ENCODE measurements around the gene ZNF341.
"Not testable (repeated sequence)": the region's sequence is repeated elsewhere in the genome, so short reads cannot be mapped to it uniquely, and the experiment has no call there.

ZNF341 gene

DNA sequence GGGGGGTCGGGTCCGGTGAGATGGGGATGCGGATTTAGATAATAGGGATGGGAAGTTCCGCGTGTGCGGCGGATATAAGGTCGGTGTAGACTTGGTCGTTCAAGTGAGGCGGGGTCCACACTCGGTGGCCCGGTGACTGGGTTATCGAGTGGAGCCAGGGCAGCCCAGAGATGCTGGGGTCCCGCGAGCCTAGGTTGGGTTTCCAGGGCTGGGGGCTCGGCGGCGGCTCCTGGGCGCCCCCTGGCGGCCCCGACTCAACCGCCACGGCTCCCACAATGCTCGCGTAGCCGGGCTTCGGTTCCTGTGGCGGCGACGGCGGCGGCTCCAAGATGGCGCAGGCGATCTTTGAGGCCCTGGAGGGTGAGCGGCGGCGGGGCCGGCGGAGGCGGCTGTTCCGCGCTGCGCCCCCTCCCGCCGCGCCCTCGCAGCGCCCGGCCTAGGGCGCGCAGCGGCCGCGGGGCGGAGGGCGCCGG is at the start of gene ZNF341:
ZNF341 (plus strand) TSS at position 304 of the 473 bp plus-strand sequence; CDS start at position 330, 26 bp downstream.
- DNase-seq = peak in 1 of 2 donors; percentile 92

DNA sequence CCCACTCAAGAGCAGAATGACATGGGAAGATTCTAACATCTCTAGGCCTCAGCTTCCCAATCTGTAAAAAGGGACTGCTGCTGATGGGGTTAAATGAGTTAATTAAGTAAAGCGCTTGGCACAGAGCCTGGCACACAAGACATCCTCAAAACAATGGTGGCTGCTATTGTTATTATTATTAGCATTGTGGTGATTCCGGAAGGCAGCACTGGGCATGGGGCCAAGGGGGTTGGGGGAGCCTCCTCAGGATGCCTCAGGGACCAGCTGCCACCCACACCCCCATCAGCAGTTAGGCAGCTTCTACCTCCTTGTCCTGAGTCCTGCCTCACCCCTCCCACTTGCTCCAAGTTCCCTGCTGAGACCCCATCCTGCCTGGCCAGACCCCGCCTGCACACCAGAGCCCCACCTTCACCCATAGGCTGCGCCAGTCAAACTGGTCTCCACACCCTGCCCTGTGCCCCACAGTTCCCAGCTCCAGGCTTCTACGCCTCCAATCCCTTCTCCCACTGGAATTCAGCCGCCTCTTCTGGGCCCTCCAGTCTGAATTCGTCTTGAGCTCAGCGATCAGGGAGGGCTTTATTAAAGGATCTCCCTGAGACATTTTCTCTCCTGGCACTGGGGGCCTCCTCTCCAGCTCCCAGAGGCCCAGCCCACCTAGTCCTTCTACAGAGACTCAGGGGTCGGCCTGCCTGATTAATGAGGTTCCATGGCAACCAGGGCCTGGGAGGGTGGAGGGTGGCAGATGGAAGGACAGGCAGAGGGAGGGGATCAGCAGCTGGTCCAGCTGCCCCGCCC is 47.1 kb upstream of the ZNF341 start:
- no peak for DNase-seq

DNA sequence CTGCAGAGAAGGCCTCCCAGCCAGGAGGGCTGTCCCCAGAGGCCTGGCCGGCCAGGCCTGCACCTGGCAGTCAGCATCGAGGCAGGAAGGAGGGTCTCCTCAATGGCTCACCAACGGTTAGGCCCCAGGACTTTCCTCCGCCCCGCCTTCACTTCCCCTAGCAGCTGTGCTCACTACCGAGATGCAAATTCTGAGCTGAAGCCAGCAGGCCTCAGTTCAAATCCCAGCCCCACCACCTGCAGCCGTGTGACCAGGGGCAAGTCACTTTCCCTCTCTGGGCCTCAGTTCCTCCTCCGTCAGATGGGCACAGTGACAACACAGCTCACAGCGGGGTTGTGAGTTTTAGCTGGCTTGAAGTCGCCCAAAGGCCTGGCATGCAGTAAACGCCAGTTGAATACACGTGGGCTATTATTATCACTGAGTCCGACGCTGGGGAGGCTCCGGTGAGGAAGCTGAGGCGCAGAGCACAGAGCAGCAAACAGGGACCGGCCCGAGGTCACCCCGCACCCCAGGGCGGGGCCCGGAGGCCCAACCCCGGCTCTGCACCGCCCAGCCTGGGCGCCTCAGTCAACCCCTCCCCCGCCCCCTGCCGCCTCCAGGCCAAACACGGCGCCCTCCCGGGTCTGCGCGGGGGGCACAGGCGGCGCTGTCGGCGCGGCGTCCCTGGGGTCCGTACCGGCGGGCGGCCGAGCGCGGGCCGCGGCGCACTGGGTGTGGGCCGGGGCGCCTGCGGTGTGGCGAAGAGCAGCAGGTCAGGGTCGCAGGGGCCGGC is 46.3 kb upstream of the ZNF341 start:
- peak; percentile 30 to 45 for DNase-seq

DNA sequence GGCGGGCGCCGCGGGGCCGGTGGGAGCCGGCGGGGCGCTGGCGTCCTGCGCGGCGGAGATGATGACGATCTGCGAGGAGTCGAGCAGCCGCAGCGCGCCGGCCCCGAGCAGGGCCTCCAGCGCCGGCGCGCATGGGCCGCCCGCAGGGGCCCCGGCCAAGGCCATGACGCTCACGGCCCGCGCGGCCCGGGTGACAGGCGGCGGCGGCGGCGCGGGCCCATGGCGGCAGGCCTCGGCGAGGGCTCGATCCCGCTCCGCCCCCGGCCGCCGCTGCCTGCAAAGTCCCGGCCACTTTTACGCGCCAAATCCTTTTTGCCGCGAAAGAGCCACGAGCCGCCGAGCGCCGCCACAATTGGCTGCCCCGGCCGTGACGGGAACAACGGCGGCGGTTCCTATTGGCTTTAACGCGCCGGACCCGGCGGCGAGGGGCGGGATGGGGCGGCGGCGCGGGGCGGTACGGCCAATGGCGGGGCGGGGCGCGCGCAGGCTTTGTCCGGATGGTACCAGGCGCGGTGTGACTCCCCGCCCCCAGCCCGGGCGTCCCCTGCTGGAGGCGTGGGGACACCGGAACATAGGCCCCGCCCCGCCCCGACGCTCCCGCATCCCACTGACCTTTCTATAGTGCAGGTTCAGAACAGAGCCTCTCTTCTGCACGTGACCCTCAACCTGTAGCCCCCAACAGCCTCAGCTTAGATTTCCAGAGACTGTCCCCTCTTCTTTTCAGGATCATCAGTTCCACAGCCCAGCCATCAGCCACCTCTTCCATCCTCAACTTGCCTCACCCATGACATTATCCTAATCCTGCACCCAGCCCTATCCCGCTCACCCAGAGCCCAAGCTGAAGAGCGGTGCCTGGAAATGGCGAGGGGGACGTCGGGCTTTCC is 45.5 kb upstream of the ZNF341 start, which contains the start of gene E2F1:
E2F1 (minus strand) TSS at position 286 of the 884 bp plus-strand sequence; CDS start at position 165, 121 bp downstream.
- DNase-seq = peak; percentile 93 to 96

DNA sequence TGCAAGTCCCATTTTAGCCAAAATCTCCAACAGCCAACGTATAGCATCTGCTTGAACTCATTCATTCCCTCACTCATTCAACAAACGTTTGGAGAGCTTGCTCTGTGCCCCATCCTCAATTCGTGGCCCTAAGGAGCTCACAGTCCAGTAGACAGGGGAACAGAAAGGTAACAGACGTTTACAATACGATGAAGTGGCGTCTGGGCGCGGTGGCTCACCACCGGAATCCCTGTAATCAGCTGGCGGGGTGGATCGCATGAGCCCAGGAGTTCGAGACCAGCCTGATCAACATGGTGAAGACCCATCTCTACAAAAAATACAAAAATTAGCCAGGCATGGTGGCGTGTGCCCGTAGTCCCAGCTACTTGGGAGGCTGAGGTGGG is 44.8 kb upstream of the ZNF341 start:
- DNase-seq = no peak

DNA sequence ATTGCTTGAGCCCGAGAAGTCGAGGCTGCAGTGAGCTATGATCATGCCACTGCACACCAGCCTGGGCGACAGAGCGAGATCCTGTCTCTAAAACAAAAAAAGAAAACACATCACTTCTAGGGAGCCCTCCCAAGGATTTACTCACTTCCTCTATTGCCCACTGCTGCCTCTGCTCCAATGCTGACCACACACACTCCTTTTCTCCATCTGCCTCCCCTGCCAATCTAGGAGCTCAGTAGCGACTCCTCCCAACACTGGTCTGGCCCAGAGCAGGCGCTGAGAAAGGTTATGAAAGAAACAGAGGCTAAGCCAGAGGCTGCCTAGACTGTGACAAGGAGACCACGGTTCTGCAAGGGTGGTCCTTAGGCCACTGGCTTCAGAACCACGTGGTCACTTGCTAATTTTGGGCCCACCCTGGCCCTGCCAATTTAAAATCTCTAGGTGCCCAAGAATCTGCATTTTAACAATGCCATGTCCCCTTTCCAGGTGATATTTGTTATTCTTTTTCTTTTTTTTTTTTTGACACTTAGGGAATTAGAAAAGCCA is 44.4 kb upstream of the ZNF341 start:
- no peak for DNase-seq

DNA sequence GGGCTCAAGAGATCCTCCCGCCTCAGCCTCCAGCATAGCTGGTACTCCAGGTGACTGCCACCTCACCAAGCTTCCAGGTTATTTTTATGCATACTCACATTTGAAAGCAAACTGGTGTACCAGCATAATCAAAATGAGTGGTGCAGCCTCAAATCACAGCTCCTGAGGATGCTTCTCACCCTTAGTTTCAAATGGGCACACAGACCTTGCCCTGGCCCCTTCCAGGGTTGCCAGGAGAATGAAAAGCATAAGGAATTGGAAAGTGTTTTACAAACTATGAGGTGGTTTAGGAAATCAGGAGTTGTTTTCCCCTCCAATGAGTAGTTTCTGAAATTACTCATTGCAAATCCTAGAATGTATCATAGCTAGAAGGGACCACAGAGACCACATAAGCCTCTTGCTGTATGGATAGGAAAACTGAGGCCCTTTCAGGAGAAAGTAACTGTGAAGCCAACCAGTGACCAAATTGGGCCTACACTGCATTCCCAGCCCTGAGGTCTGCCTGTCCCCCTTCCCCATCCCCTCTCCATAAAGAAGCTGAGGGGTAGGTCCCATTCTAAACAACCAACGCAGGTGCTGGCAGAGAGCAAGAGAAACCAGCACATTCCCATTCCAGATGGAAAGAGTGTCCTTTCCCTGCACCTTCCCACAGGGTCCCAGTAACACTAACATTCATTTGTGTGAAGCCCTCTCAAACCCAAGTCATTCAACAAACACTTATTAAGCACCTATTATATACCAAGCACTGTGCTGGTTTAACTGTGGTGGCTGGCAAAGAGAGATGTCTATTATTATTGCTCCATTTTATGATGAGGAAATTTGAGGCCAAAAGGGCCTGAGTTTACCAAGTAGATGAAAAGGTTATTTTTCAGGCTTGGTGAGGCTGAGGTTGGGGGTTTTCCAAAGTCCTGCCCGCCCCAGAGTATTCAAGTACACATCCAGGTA is 43.5 kb upstream of the ZNF341 start:
- DNase-seq = no peak

DNA sequence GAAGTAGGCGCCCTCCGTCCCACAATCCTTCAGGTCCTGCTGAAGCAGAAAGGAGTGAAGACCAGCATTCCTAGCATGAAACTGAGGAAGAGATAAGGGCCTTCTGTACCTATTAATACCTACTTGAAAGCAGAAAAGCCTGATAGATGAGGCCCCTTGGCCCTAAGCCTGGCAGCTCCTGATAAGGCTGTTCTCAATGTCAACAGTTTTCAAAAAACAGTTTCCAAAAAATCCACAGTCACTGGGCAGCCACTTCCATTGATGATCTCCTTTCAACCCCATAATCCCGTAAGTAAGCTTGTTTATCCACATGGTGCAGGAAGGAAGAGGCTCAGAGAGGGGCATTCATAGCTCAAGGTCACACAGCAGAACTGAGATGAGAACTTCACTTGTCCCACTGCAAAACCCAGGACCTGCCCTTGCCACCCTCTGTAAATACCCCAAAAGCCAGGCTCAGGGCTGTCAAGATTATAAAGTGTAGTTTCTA is 42.8 kb upstream of the ZNF341 start:
- DNase-seq = no peak

DNA sequence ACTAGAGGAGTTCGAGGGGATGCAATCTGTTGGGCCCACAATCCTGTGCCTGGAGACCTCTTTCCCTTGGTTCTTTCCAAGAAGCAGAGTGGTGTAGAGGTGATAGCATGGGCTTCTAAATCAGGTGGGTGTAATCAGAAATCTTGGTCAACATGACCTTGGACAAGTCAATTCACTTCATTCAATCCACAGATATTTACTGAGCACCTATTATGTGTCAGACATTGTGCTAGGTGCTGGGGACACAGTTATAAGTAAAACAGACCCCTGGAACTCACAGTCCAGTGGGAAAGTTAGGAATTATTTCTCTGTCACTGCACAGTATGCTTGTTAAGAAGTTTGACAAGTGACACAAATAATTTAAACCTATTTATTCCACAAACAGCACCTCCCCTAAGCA is 42.3 kb upstream of the ZNF341 start:
- no peak for DNase-seq

DNA sequence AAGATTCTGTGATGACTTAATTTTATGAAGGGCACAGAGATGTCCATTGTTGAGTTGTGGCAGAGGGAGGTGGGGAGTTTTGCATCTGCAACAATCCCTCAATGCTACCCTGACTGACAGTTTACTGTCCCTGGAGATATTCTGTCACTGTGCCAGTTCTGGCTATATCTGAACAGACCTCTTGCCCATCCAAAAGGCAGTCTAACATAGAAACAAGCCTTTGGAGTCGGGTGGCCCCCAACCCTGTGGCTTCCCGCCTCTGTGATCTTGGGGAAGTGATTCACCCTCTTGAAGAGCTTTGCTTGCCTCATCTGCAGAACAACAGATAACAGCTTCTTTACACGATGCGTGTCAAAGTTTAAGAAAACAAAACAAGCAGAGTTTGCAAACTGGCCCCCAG is 41.8 kb upstream of the ZNF341 start:
- DNase-seq = peak; percentile 38 to 62

DNA sequence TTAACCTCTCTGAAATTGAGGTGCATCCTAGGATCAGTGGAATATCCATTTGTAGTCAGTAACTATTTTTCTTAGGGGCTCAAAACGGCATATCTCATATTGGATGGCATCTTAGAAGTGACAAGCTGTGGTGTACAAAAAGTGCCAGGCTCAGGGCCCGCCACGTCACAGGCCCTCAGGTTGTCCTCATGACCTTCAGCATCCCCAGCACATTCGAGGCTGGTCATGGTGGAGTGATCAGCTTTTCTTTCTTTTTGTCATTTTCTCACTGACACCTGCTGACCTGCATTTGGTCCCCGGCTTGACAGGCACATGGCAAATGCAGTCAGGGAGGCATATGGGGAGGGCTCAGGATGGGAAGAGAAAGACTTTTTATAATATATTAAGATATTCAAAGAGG is 38.5 kb upstream of the ZNF341 start:
- no peak for DNase-seq

DNA sequence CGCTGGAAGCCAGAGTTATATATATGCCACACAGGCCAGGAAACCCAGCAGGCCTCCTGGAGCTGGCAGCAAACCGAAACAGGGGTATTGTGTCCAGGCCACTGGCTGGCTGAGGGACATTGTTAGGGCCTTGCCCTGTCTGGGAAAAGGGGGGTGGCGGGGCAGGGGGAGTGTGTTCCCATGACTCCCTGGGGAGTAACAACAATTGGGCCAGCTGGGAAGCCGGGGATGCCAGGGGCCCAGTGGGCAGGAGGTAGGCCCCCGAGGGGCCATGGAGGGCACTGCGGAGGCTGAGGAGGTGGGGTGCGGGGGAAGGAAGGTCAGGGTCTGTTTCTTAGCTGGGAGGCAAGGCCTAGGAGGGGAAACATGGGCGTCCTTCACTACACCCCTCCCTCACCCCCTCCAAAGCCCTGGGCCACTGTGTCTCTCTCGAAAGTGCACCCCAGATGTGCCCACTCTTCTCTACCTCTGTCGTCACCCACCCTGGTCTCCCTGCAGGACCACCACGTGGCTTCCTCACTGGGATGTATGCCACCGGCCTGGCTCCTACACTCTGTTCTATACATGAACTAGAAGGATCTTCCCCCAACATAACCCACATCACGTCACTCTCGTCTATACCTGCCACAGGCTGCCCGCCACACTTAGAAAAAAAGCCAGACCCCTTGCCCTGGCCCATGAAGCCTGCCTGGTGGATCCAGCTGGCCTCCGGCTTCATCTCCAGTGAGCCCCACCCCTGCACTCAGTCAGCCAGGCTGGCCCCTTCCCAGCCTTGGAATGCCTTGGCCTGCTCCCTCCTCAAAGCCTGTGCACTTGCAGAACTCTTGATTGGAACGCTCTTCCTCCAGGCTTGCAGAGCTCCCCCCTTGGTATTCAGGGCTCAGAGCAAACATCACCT is 37.8 kb upstream of the ZNF341 start:
- DNase-seq = no peak

DNA sequence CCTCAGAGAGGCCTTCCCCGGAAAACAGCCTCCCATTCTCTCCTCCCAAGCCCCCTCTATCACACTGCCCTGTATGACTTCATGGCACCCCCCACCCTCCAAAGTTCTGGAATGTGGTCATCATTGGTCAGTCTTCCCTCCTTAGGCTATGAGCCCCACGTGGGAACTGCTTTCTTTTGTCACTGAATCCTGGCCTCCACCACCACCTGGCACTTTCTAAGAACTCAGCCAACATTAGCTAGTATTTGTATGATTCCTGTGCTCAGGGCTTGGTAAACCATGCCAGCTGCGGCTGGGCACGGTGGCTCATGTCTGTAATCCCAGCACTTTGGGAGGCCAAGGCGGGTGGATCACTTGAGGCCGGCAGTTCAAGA is 37.2 kb upstream of the ZNF341 start:
- DNase-seq = no peak

DNA sequence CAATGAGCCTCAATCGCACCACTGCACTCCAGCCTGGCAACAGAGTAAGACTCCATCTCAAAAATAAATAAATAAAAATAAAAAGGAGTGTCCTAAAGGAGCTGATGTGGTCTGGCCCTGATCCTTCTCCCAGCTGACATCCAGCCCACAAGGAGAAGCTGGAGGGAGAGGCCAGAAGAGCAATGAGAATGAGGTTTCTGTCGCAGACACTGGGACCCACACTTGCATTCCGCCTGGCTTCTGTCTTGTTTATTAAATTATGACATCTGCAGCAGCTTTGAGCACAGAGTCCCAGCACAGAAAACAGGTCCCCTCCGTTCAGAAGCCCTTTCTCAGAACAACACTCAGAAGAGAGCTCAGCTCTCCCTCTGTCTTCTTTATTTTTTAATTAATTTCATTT is 35.3 kb upstream of the ZNF341 start:
- DNase-seq = no peak

DNA sequence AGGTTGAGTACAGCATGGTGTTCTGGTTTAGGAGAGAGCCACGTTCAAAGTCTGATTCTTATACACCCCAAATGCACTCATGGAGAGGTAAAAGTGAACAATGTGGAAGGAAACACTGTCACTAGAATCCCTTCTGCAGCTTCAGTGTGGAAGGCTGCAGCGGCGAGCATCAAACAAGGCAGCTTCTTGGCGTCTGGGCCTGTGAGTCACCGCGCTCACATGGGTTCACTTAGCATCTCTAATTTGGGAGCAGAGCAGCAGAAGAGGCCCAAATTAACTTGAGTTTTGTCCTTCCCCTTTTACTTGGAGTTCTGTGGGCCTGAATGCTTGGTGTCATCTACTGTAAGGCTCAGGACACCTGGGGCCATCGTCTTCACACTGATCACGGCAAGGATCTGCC is 34.7 kb upstream of the ZNF341 start:
- no peak for DNase-seq

DNA sequence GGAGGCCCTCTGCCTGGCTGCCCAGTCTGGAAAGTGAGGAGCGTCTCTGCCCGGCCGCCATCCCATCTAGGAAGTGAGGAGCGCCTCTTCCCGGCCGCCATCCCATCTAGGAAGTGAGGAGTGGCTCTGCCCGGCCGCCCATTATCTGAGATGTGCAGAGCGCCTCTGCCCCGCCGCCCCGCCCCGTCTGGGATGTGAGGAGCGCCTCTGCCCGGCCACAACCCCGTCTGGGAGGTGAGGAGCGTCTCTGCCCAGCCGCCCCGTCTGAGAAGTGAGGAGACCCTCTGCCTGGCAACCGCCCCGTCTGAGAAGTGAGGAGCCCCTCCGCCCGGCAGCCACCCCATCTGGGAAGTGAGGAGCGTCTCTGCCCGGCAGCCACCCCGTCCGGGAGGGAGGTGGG is 32.8 kb upstream of the ZNF341 start:
- not testable (repeated sequence) for DNase-seq

DNA sequence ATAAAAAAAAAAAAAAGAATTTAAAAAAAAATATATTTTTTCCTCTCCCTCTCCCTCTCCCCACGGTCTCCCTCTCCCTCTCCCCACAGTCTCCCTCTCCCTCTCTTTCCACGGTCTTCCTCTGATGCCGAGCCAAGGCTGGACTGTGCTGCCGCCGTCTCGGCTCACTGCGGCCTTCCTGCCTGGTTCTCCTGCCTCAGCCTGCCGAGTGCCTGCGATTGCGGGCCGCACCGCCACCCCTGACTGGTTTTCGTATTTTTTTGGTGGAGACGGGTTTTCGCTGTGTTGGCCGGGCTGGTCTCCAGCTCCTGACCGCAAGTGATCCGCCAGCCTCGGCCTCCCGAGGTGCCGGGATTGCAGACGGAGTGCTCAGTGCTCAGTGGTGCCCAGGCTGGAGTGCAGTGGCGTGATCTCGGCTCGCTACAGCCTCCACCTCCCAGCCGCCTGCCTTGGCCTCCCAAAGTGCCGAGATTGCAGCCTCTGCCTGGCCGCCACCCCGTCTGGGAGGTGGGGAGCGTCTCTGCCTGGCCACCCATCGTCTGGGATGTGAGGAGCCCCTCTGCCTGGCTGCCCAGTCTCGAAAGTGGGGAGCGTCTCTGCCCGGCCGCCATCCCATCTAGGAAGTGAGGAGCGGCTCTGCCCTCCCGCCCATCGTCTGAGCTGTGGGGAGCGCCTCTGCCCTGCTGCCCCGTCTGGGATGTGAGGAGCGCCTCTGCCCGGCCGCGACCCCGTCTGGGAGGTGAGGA is 30.9 kb upstream of the ZNF341 start:
- DNase-seq = not testable (repeated sequence)

DNA sequence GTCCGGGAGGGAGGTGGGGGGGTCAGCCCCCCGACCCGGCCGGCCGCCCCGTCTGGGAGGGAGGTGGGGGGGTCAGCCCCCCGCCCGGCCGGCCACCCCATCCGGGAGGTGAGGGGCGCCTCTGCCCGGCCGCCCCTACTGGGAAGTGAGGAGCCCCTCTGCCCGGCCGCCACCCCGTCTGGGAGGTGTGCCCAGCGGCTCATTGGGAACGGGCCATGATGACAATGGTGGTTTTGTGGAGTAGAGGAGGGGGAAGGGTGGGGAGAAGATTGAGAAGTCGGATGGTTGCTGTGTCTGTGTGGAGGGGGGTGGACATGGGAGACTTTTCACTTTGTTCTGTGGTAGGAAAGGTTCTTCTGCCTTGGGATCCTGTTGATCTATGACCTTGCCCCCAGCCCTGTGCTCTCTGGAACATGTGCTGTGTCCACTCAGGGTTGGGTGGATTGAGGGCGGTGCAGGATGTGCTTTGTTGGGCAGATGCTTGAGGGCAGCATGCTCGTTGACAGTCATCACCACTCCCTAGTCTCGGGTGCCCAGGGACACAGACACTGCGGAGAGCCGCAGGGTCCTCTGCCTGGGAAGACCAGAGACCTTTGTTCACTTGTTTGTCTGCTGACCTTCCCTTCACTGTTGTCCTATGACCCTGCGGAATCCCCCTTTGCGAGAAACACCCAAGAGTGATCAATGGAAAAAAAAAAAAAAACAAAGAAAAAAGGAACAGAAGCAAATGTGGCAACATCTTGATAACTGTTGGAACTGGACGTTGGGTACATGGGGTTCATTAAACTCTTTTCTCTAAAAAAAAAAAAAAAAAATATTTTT is 30.0 kb upstream of the ZNF341 start:
- no peak for DNase-seq

DNA sequence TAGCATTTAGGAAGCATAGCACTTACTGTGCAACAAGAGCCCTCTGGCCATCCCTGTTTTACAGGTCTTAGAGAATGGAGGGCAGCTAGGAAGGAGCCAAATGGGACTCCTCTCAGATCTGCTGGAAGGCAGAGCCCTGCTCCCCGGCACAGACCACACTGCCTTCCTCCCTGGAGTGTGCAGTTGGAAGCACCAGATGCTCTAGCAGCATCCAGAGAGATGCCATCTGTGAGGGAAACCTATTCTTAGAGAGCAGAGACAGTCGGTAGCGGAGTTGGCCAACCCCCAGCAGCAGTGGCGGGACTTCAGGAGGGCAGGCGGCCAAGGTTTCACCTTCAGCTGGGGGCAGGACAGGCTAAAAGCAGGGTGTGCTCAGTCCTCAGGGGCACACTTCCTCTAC is 28.9 kb upstream of the ZNF341 start:
- DNase-seq = no peak

Data from CD4-positive, alpha-beta T cell treated with Interferon alpha-2 for 1 hour (primary cell).